GDM1 (cell line): Measurements from ENCODE around the gene ADM5.
A peak's percentile ranks its signal among the peaks of the same experiment; 100 is the strongest.

Source experiments
- DNase-seq: peaks from one replicate; lab custom pipeline; 2025; lab: John Stamatoyannopoulos, UW

ADM5 gene

GRCh38 chr19:49680421-49681351 lies 8.7 kb upstream of the ADM5 start:
- DNase-seq, result peak; percentile 75

- no peak for DNase-seq
Observed at GRCh38 chr19:49681830-49682229, 7.6 kb upstream of the ADM5 start.

GRCh38 chr19:49682274-49682673 lies 7.1 kb upstream of the ADM5 start:
- DNase-seq, result no peak

GRCh38 chr19:49683814-49684250 lies 5.6 kb upstream of the ADM5 start:
- no peak for DNase-seq

- no peak for DNase-seq
Observed at GRCh38 chr19:49684251-49684982, 5.0 kb upstream of the ADM5 start.

GRCh38 chr19:49684983-49685553 lies 4.3 kb upstream of the ADM5 start:
- no peak for DNase-seq

- no peak for DNase-seq
Observed at GRCh38 chr19:49685845-49686332, 3.5 kb upstream of the ADM5 start.

GRCh38 chr19:49686503-49687088 lies 2.8 kb upstream of the ADM5 start:
- DNase-seq, result no peak

- no peak for DNase-seq
Observed at GRCh38 chr19:49687150-49687549, 2.2 kb upstream of the ADM5 start.

GRCh38 chr19:49687566-49688316 lies 1.7 kb upstream of the ADM5 start:
- DNase-seq, result no peak

GRCh38 chr19:49688531-49689132 lies 762 bp upstream of the ADM5 start:
- no peak for DNase-seq

- no peak for DNase-seq
Observed at GRCh38 chr19:49690079-49690655, 773 bp downstream of the ADM5 start.

GRCh38 chr19:49690656-49691242 lies 1.4 kb downstream of the ADM5 start, which contains the start of gene CPT1C:
Gene CPT1C (plus strand): TSS chr19:49691116. CDS start chr19:49692253, 1,137 bp downstream.
- no peak for DNase-seq

GRCh38 chr19:49691243-49692146 lies 2.1 kb downstream of the ADM5 start:
- no peak for DNase-seq

- DNase-seq, result no peak
Observed at GRCh38 chr19:49692147-49692506, 2.7 kb downstream of the ADM5 start.

- DNase-seq, result no peak
Observed at GRCh38 chr19:49696115-49696514, 6.7 kb downstream of the ADM5 start.

GRCh38 chr19:49696865-49697264 lies 7.5 kb downstream of the ADM5 start:
- no peak for DNase-seq

- no peak for DNase-seq
Observed at GRCh38 chr19:49699364-49699763, 10.0 kb downstream of the ADM5 start.

GRCh38 chr19:49700563-49700962 lies 11.2 kb downstream of the ADM5 start:
- DNase-seq, result no peak
